H1 (cell line): ENCODE data around the gene EPHB3. TPM values are rescaled to one million over a fixed set of nuclear protein-coding genes. Genes with fewer than 3 reads are reported as not detected.
A peak's percentile ranks its signal among the peaks of the same experiment; 100 is the strongest.

Experiments used
- CTCF ChIA-PET: fragments of 300-600 bp; sonication (Branson Sonifier 250); formaldehyde crosslinking; loops from one replicate; lab custom pipeline; 2021; ENCODE audit not compliant: partially characterized antibody; lab: Charles Lee
- POLR2A ChIA-PET: fragments of 300-600 bp; sonication (Branson Sonifier 250); formaldehyde crosslinking; loops from one replicate; lab custom pipeline; 2021; ENCODE audit warnings: inconsistent platforms; ENCODE audit not compliant: partially characterized antibody; lab: Charles Lee
- DNase-seq, 2 experiments: peaks; one replicate each; pipeline versions ENCODE4 v3.0.0 to v3.0.0-alpha.2; 2010 to 2022; ENCODE audit warnings: low spot score in 2 of 2, low read depth in 1 of 2, mixed read lengths in 1 of 2
- FAIRE-seq: peaks from 2 replicates; lab custom pipeline; 2011; peaks lifted over from hg19 to GRCh38; lab: Jason Lieb, UNC
- H2AFZ ChIP-seq: 2 replicates; pipeline ENCODE4 v1.8.1; 2012; ENCODE audit warnings: low read length, inconsistent platforms
- H2AK5ac ChIP-seq: 2 replicates; pipeline ENCODE4 v1.6.1; 2013; ENCODE audit warnings: low read depth, low read length
- H2BK120ac ChIP-seq: replicated peaks from 2 replicates; pipeline ENCODE3; 2013; ENCODE audit warnings: low read depth, low read length, inconsistent platforms
- H2BK12ac ChIP-seq: 2 replicates; pipeline ENCODE4 v1.6.1; 2013; ENCODE audit warnings: low read depth, low read length
- H2BK15ac ChIP-seq: 2 replicates; pipeline ENCODE4 v1.6.1; 2013; ENCODE audit warnings: low read length
- H2BK20ac ChIP-seq: 2 replicates; pipeline ENCODE4 v1.6.1; 2013; ENCODE audit warnings: low read length
- H2BK5ac ChIP-seq: 2 replicates; pipeline ENCODE4 v1.6.1; 2013; ENCODE audit warnings: low read depth, low read length
- H3K14ac ChIP-seq: 2 replicates; pipeline ENCODE4 v1.6.1; 2013; ENCODE audit warnings: inconsistent platforms; ENCODE audit not compliant: insufficient read length
- H3K18ac ChIP-seq: 2 replicates; pipeline ENCODE4 v1.6.1; 2013; ENCODE audit warnings: low read length; ENCODE audit errors: extremely low read depth
- H3K23ac ChIP-seq: 2 replicates; pipeline ENCODE4 v1.6.1; 2013; ENCODE audit warnings: inconsistent platforms; ENCODE audit not compliant: insufficient read length
- H3K23me2 ChIP-seq: 2 replicates; pipeline ENCODE4 v1.6.1; 2013; ENCODE audit warnings: low read depth, low read length
- H3K27ac ChIP-seq: 2 replicates; pipeline ENCODE4 v1.6.1; 2011; ENCODE audit warnings: low read depth, low read length, inconsistent platforms
- H3K27me3 ChIP-seq, 4 experiments: replicated peaks in 1 of 4; 1 replicate in 1 of 4; 2 replicates in 3 of 4; pipeline versions ENCODE4 v1.6.1 to v1.8.1; 2011 to 2013; ENCODE audit warnings: low read length in 3 of 4, mild to moderate bottlenecking in 3 of 4, inconsistent platforms in 2 of 4, mixed read lengths in 2 of 4, moderate library complexity in 1 of 4; ENCODE audit not compliant: control insufficient read depth in 3 of 4, insufficient read depth in 3 of 4; ENCODE audit errors: extremely low read depth in 1 of 4
- H3K36me3 ChIP-seq, 4 experiments: 2 replicates each; pipeline versions ENCODE4 v1.6.1 to v1.8.1; 2011 to 2013; ENCODE audit warnings: mild to moderate bottlenecking in 4 of 4, low read length in 3 of 4, moderate library complexity in 2 of 4, control low read depth in 1 of 4, inconsistent platforms in 1 of 4; ENCODE audit not compliant: insufficient read depth in 4 of 4, control insufficient read depth in 2 of 4
- H3K4ac ChIP-seq: replicated peaks from 2 replicates; pipeline ENCODE3; 2013; ENCODE audit warnings: low read length, low read depth, mixed read lengths, inconsistent platforms; ENCODE audit not compliant: insufficient read length
- H3K4me1 ChIP-seq, 4 experiments: replicated peaks in 1 of 4; 1 replicate in 1 of 4; 2 replicates in 3 of 4; pipeline versions ENCODE4 v1.6.1 to v1.8.1; 2011 to 2013; ENCODE audit warnings: low read length in 3 of 4, inconsistent platforms in 2 of 4, mixed read lengths in 1 of 4; ENCODE audit not compliant: insufficient read depth in 4 of 4, control insufficient read depth in 3 of 4
- H3K4me2 ChIP-seq, 2 experiments: 2 replicates each; pipeline versions ENCODE4 v1.6.1 to v1.8.1; 2011 to 2013; ENCODE audit warnings: low read depth in 2 of 2, low read length in 2 of 2, control low read depth in 1 of 2, inconsistent platforms in 1 of 2, mild to moderate bottlenecking in 1 of 2; ENCODE audit not compliant: insufficient read depth in 1 of 2
- H3K4me3 ChIP-seq, 4 experiments: fragments of 200-600, 300-600 bp in 1 of 4; sonication (generic), shearing (Covaris generic), sonication (Bioruptor Twin) in 1 of 4; 2 replicates each; pipeline versions ENCODE4 v1.5.1 to v1.8.1; 2011 to 2016; ENCODE audit warnings: low read length in 4 of 4, low read depth in 3 of 4, control low read depth in 2 of 4, inconsistent platforms in 2 of 4, mild to moderate bottlenecking in 2 of 4, mixed read lengths in 1 of 4, moderate library complexity in 1 of 4; ENCODE audit not compliant: insufficient read depth in 2 of 4; ENCODE audit errors: extremely low read depth in 1 of 4
- H3K56ac ChIP-seq: replicated peaks from 2 replicates; pipeline ENCODE3; 2013; ENCODE audit warnings: low read depth, mild to moderate bottlenecking, mixed read lengths, low read length, inconsistent platforms; ENCODE audit not compliant: insufficient read length
- H3K79me1 ChIP-seq: 2 replicates; pipeline ENCODE4 v1.6.1; 2013; ENCODE audit warnings: low read depth, low read length, control low read depth
- H3K79me2 ChIP-seq, 2 experiments: 2 replicates each; pipeline versions ENCODE4 v1.6.1 to v1.8.1; 2012 to 2013; ENCODE audit warnings: low read length in 2 of 2, mild to moderate bottlenecking in 2 of 2, inconsistent platforms in 1 of 2; ENCODE audit not compliant: insufficient read depth in 2 of 2, control insufficient read depth in 1 of 2
- H3K9ac ChIP-seq, 4 experiments: replicated peaks in 1 of 4; 1 replicate in 1 of 4; 2 replicates in 3 of 4; pipeline versions ENCODE4 v1.6.1 to v1.8.1; 2011 to 2013; ENCODE audit warnings: low read depth in 3 of 4, low read length in 3 of 4, control low read depth in 2 of 4, mild to moderate bottlenecking in 2 of 4, moderate library complexity in 2 of 4, inconsistent platforms in 1 of 4; ENCODE audit errors: extremely low read depth in 1 of 4
- H3K9me3 ChIP-seq, 2 experiments: 2 replicates each; pipeline versions ENCODE4 v1.6.1 to v1.8.1; 2012 to 2013; ENCODE audit warnings: mild to moderate bottlenecking in 2 of 2, moderate library complexity in 2 of 2, control low read depth in 1 of 2, inconsistent platforms in 1 of 2, low read depth in 1 of 2, low read length in 1 of 2, mixed read lengths in 1 of 2; ENCODE audit not compliant: insufficient read depth in 2 of 2
- H4K20me1 ChIP-seq, 2 experiments: replicated peaks in 1 of 2; 2 replicates each; pipeline versions ENCODE3 to v1.8.1; 2011 to 2013; ENCODE audit warnings: inconsistent platforms in 2 of 2, low read length in 2 of 2, mild to moderate bottlenecking in 1 of 2; ENCODE audit not compliant: insufficient read depth in 2 of 2, control insufficient read depth in 1 of 2
- H4K5ac ChIP-seq: 2 replicates; pipeline ENCODE4 v1.6.1; 2013; ENCODE audit warnings: low read length, low read depth, mixed read lengths, inconsistent platforms; ENCODE audit not compliant: insufficient read length
- H4K8ac ChIP-seq: 2 replicates; pipeline ENCODE4 v1.8.0; 2013; ENCODE audit warnings: mild to moderate bottlenecking, moderate library complexity, low read length, inconsistent platforms; ENCODE audit not compliant: insufficient read depth; ENCODE audit errors: extremely low read depth
- H4K91ac ChIP-seq: replicated peaks from 2 replicates; pipeline ENCODE3; 2013; ENCODE audit warnings: low read length, mixed read lengths, inconsistent platforms; ENCODE audit not compliant: insufficient read length
- BRCA1 ChIP-seq: IDR thresholded peaks from 2 replicates; pipeline ENCODE4 v1.6.1; 2012; ENCODE audit warnings: low read depth, low read length, improper control_type of control experiment
- CHD2 ChIP-seq: IDR thresholded peaks from 2 replicates; pipeline ENCODE4 v1.6.1; 2012; ENCODE audit warnings: low read length, improper control_type of control experiment
- HDAC2 ChIP-seq, 2 experiments: fragments of 300-600 bp in 1 of 2; sonication (generic) in 1 of 2; IDR thresholded peaks; 2 replicates each; pipeline ENCODE4 v1.6.1; 2011 to 2012; ENCODE audit warnings: low read depth in 2 of 2, low read length in 2 of 2, mild to moderate bottlenecking in 2 of 2, moderate library complexity in 2 of 2, borderline replicate concordance in 1 of 2, inconsistent platforms in 1 of 2
- JUND ChIP-seq: IDR thresholded peaks from 2 replicates; pipeline ENCODE4 v1.6.1; 2011; ENCODE audit warnings: mild to moderate bottlenecking, improper control_type of control experiment, low read length
- KDM4A ChIP-seq: IDR thresholded peaks from one replicate; pipeline ENCODE4 v1.7.1; 2012; ENCODE audit warnings: low read depth, mild to moderate bottlenecking, moderate library complexity, low read length, inconsistent platforms; ENCODE audit not compliant: severe bottlenecking
- POU5F1 ChIP-seq: IDR thresholded peaks from 2 replicates; pipeline ENCODE4 v1.6.1; 2011; ENCODE audit warnings: low read depth, mild to moderate bottlenecking, low read length, moderate library complexity
- SIRT6 ChIP-seq: IDR thresholded peaks from one replicate; pipeline ENCODE4 v1.7.1; 2012; ENCODE audit warnings: low read length, inconsistent platforms
- SRF ChIP-seq: IDR thresholded peaks from 2 replicates; pipeline ENCODE4 v1.6.1; 2011; ENCODE audit warnings: mild to moderate bottlenecking, low read depth, low read length, moderate library complexity
- TEAD4 ChIP-seq: IDR thresholded peaks from 2 replicates; pipeline ENCODE4 v1.6.1; 2012; ENCODE audit warnings: low read depth, low read length, inconsistent platforms, mixed read lengths
- WGBS, 2 experiments: shearing (Covaris generic) in 1 of 2; methylation state at CpG; one replicate each; pipeline versions ENCODE4 v1.1.6 to v1.1.7; 2013 to 2015; ENCODE audit warnings: low lambda C conversion rate in 2 of 2, mixed read lengths in 2 of 2, inconsistent platforms in 1 of 2, low coverage in 1 of 2, missing lambda C conversion rate in 1 of 2; ENCODE audit not compliant: insufficient replicate concordance in 2 of 2, insufficient coverage in 1 of 2, insufficient read length in 1 of 2; ENCODE audit errors: extremely low coverage in 1 of 2, missing lambda C conversion rate in 1 of 2; 5-methylcytosine and 5-hydroxymethylcytosine counted together
- polyA plus RNA-seq, 7 experiments: library from polyadenylated mRNA; depleted of rRNA in 3 of 7; stranded (reverse) in 5 of 7; unstranded in 2 of 7; fragments of >200 nt in 5 of 7; fragments of 200-250 nt in 2 of 7; gene quantifications; 1 replicate in 5 of 7; 2 replicates in 1 of 7; 4 replicates in 1 of 7; pipeline versions ENCODE4 v1.2.1 to v1.2.3, GENCODE V29; 2011 to 2013; ENCODE audit warnings: missing spikeins in 2 of 7, mixed read lengths in 2 of 7
- total RNA-seq: library from RNA; stranded (reverse); fragmentation: NEBNext Ultra II Directional; extraction: Animal tissue kit (Norgen Biotek cat#: 25700); gene quantifications from 2 replicates; pipeline ENCODE4 v1.2.1, GENCODE V29; 2021
- TF ChIP-seq, protein P1 (sequence below): IDR thresholded peaks from 2 replicates; pipeline ENCODE4 v1.6.1; 2012; ENCODE audit warnings: low read length, inconsistent platforms

Gene EPHB3
- total and polyA plus RNA-seq, 2 of the 8 experiments (the other 6 are each of a cell fraction or from before 2014, with no cell fraction given) = 0.41 to 0.91 TPM

GRCh38 chr3:184551614-184552256 lies 9.8 kb upstream of the EPHB3 start:
- no peak overlapping the region for H3K4me2 ChIP-seq
- CTCF ChIA-PET = interaction anchor here (0.7 to 7.6 kb wide), 10 partner anchors 10 to 260 kb away, joined by 3 to 66 read pairs (median 6); no protein-coding TSS in a partner anchor

More at GRCh38 chr3:184551614-184552256, 9.8 kb upstream of the EPHB3 start:
- POLR2A ChIA-PET = no interaction called here
- DNase-seq (no peak), FAIRE-seq (no peak)
- no peaks in the 10 kb centered on the region for H3K9me3 ChIP-seq
- H2BK120ac ChIP-seq = no peak overlapping the region
- 90% methylated on average over 12 of the region's 12 CpGs; no CpG with 5 or more reads in 1 of the 2 experiments for WGBS, 2 experiments
- no peaks in the 10 kb centered on the region; a peak in 1 of 7 replicates for H3K4me1 ChIP-seq
- no peak overlapping the region for H3K4ac ChIP-seq
- H3K18ac ChIP-seq = no peak overlapping the region
- no peak overlapping the region for H4K5ac ChIP-seq
- H2BK20ac ChIP-seq = peak overlapping the region; percentile 61; the same call in 1 of the 2 replicates
- H2BK5ac ChIP-seq = no peak overlapping the region
- H4K8ac ChIP-seq = no peak overlapping the region
- H3K79me1 ChIP-seq = no peaks in the 10 kb centered on the region
- no peak overlapping the region for H2BK15ac ChIP-seq
- peaks cover 0 to under 1% (median 0%) of the 10 kb centered on the region in 4 experiments; a peak in 3 of 7 replicates for H3K27me3 ChIP-seq
- no peak overlapping the region for H3K56ac ChIP-seq
- no peaks in the 10 kb centered on the region for H3K36me3 ChIP-seq
- H3K4me3 ChIP-seq = no peak overlapping the region
- H3K23ac ChIP-seq = no peak overlapping the region
- H3K9ac ChIP-seq = no peak overlapping the region
- H3K23me2 ChIP-seq = no peaks in the 10 kb centered on the region
- no peak overlapping the region for H2AK5ac ChIP-seq
- TF ChIP-seq HDAC2 (IDR thresholded peaks at IDR 0.05; ENCODE audit: borderline replicate concordance in 1 of 2, low read depth in 2 of 2, low read length in 2 of 2) (no peak), TEAD4 (no peak), SIRT6 (no peak), POU5F1 (no peak), BRCA1 (no peak), KDM4A (no peak), CHD2 (no peak), SRF (no peak), JUND (no peak)
- TF ChIP-seq, protein P1, sequence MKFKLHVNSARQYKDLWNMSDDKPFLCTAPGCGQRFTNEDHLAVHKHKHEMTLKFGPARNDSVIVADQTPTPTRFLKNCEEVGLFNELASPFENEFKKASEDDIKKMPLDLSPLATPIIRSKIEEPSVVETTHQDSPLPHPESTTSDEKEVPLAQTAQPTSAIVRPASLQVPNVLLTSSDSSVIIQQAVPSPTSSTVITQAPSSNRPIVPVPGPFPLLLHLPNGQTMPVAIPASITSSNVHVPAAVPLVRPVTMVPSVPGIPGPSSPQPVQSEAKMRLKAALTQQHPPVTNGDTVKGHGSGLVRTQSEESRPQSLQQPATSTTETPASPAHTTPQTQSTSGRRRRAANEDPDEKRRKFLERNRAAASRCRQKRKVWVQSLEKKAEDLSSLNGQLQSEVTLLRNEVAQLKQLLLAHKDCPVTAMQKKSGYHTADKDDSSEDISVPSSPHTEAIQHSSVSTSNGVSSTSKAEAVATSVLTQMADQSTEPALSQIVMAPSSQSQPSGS = no peak
- H3K14ac ChIP-seq = no peak overlapping the region
- H3K79me2 ChIP-seq = no peaks in the 10 kb centered on the region
- no peaks in the 10 kb centered on the region for H4K20me1 ChIP-seq
- no peak overlapping the region for H4K91ac ChIP-seq
- H2AFZ ChIP-seq = no peak overlapping the region
- H3K27ac ChIP-seq = no peak overlapping the region
- no peak overlapping the region for H2BK12ac ChIP-seq
